ENCODE results near the gene LSAMP.

Gene LSAMP

DNA sequence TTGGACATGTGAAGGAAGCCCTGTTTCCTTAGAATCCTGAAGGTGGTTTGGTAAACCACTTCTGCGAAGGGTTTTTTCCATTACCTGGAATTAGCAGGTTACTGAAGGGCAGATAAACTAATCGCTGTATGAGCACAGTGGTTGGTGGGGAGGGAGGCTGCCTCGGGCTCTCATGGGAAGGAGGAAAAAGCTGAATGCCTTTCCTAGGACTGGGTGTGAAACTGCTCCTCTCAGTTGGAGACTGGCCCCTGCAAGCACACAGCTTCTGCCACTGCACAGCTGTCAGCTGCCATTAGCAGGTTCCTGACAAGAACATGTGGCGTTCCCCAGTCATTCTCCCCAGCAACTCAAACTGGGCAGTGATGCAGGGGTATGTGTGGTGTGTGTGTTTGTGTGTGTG lies 445.7 kb downstream of the LSAMP start:
- DNase-seq, result no peak

DNA sequence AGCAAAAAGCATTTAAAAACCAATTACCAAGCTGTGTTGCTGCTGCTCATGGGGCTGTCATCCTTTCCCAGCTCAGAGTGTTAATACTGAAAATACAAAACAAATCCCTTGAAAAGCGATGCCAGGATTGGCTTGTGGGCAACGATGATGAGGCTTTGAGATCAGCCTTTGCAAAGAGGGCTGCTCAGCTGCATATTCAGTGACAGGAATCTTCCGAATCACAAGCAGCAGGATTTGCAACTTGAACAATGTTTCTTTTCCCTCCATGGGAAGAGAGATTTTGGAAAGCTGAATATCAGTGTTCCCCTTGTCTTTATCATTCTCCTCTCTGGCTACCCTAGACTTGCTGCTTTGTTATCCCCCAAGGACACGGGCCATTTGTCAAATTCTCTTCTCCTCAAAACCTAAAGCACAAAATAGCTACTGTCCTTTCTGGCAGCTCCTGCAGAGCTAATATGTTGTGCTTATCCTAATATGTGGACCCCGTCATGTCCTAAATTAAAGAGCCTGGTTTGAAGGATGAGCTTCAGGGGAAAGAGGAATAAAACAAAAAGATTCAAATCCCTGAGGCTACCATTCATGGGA lies 446.2 kb downstream of the LSAMP start:
- DNase-seq, result no peak

DNA sequence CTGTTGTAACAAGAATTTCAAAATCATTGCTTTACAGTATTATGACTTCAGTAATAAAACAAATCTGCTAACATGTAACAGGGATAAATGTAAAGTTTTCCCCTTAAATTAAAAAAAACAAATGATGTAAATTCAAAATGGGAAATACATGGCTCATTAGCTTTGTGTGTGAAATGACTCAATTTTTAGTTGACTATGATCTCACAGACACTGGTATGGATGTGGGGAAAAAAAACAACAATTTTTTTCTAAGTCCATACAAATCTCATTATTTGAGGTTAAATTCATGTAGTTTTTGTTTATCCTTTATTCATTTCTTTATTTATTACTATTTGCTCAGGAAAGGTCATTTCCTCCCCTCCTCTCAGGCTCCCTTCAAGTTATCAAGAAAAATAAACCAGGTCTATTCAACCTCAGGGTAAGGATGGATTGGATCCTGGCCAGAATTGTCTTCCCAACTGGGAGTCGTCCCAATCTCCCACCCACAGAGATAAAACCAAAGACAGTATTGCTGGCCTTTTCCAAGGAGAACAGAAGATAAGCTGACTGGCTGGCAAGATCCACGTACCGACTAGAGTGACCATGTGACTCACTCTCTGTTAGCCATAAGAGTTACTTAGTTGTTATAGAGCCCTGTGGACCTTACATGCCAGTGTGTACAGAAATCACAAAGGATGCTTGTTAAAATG lies 448.7 kb downstream of the LSAMP start:
- no peak for DNase-seq

DNA sequence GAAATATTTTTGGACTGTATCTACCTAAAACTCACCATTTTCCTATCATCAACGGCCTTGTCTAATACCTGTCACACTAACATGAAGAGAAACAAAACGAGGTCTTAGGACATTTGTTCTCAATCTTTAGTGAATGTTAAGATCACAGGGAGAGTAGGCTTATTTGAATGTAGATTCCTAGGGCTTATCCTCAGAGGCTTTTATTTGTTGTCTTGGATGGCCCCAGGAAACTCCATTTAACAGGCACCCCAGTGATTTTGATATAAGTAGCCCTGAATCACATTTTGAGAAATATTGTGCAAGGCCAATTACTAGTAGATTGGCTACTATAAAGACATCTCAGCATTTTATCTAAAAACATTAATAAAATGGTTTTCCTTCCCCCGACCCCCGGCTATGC lies 454.6 kb downstream of the LSAMP start:
- no peak for DNase-seq

DNA sequence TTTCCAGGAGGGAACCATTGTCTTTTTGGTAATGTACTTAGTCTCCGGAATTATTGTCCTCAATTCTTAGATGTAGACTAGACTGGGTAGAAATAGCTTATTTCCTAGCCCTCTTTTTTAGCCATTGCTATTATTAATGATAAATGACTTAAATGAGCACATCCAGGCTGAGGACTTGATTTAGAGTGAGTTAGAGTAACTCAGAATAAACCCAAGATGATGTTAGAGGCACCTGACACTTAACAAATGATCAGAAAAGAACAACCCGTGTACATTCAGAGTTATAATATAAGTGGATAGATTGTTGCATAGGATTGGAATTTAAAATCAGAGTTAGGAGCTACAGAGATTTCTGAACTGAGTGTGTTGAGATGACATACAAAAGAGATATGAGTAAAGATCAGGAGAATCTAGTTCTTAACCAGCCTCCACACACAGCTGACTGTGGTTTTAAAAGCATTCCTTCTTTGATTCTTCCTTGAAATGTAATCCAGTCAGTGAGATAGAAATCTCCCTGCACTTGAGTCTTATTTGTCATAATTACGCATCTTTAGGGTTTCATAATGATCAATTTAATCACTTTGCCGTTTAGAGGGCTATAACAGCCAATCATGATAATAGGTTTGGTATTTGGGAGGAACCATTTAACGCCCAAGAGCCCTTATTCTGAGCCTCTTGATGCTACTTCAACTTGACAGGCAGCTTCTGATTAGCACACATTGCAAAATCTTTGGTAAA lies 455.4 kb downstream of the LSAMP start:
- DNase-seq, result no peak

DNA sequence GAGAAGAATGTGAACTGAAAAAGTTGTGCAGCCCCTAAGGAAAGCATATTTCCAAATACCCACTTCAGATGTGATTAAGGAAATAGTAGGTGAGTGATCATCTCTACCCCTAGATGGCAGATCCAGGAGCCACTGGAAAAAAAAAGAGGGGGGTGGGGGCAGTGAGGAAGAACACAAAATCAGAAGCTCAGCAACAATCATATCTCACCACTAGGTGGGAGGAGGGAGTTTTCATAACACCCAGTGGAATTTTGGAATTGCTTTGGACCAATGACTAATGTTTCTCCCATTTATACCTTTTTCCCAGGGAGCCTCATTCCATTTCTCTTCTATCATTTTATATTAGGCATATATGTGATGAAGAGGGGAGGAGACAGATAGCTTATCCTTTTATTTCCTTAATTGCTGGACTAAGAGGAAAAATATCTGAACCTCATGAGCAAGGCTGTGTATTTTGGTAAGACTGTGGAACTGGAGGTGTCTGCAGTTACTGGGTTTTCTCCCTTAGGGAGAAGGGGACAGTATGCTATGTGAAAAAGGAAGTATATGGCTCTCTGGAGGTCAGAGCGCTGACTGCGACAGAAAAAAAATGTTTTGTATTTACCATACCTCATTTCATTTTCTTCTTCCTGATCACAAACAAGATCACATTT lies 458.6 kb downstream of the LSAMP start:
- DNase-seq, result no peak

DNA sequence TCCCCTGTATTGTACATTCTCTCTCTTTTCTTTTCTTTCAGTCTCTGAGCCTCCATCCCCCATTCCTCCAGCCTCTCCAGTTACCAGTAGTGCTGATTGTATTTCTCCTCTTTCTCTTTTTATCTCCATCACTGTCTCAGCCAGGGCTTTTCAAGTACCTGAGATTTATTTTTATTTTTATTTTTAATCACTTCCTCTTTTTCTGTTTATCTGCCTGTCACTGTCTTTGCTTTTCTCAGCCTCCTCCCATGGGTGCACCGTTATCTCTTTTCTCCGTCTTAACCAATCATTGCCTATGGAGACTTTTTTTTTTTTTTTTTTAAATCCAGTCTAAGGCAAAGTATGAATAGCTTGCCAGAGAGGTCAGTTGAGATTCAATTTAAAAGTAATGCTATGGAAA lies 462.7 kb downstream of the LSAMP start:
- DNase-seq, result no peak

DNA sequence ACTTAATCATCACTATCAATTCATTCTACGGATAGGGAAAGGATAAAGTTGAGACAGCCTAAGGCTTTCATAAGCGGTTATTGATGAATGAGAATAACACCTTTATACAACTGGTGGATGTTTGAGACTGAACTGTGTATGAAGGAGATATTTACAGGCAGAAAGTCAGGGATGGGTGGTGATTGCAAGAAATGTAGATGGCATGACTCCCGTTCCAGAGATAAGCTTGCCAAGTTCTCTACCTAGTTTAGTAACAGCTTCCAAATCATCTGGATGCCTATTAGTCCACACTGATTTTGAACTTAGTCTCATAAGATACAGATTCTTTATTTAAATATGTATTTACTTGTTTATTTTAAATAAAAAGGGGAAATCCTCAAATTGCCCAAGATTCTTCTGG lies 463.2 kb downstream of the LSAMP start:
- DNase-seq, result no peak

DNA sequence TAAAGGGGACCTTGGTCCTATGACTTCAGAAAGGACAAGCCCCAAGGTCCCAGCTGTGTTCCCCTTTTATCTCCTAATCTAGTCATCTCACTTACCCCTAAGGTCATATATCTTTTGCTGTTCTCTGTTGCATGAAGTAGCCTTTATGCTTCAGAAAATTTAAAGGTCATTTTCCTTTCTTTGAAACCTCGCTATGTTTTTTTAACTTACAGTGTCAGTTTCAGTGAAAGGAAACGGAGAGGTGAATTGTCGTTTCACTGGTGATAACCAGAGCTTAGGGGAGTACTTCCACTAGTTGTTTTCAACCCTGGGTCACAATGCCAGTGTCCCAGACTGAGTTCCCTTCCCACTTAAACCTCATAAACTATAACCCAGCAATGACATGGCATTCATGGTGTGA lies 464.6 kb downstream of the LSAMP start:
- no peak for DNase-seq

DNA sequence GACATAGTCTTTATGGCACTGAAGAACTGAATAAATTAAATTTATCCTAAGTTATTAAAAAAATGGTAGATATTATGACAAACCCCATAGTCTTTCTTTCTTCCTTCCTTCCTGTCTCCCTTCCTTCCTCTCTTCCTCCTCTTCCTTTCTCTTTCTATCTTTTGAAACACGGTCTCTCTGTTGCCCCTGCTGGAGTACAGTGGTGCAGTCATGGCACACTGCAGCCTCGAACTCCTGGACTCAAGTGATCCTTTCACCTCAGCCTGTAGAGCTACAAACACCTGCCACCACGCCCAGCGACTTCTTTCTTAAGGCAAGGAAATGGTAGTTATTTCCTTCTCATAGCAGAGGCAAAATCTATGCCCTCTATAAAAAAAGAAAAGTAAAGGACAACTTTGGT lies 467.4 kb downstream of the LSAMP start:
- DNase-seq, result no peak

DNA sequence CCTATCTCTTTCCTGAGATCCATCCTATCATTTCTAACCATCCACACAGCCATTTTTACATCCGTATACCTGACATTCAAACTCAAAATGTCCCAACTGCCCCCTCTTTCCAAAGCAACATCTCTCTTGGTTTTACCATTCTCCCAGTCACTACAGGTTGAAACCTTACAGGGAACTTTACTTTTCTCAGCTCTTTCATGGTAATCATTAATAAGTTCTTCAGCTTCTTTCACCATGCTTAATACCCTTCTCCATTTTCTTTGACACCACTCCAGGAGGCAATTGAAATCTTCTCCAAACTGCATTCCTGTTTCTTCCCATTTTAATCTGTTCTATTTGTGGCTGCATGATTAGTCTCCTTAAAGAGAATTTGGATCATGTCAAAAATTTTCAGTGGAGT lies 469.5 kb downstream of the LSAMP start:
- no peak for DNase-seq

DNA sequence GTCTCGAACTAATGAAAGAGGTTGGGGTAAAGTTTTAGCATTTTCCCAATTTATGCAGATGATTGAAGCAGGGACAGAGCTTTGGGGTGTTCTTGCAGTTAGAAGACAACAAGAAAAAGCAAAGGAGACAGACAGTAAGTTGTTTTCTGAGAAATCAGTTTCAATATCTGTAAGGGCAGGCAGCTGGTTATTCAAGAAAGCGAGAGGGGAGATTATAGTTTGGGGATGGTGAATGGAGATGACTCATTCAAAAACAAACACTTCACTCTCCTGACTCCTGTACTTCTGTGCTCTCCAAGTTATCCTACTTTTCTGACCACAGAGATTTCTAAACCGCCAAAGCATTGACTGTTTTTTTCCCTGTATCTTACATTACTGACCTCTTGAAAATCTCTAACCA lies 469.9 kb downstream of the LSAMP start:
- no peak for DNase-seq

DNA sequence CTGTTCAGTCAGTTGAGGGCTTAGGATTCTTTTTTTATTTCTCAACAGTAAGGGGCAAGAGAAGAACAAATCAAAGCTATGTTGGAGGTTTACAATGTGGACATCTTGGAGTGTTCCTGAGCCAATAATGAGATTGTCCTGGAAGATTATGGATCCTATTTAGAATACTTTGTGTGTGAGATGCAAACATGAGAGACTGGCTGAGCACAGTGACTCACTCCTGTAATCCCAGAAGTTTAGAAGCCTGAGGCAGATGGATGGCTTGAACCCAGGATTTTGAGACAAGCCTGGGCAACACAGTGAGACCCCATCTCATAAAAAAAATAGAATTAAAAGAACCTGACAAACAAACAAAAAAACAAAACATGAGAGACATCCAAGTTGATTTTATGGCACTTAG lies 470.3 kb downstream of the LSAMP start:
- no peak for DNase-seq

DNA sequence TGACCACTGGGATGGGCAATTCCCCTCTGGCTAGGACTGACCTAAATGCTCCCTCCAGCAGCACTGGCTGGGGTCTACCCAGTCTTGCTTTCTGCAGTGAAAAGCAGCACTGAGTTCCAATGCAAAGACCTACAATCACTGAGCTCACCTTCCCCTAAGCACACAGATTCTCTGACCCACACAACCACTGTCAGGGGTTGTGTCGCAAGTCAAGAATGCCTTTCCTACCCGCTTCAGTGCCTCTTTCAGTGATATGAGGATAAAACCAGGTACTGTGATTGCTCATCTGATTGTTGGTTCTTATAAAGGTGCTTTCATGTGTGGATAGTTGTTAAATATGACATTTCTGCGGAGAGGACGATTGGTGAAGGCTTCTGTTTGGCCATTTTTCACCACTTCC lies 476.4 kb downstream of the LSAMP start:
- DNase-seq, result no peak

DNA sequence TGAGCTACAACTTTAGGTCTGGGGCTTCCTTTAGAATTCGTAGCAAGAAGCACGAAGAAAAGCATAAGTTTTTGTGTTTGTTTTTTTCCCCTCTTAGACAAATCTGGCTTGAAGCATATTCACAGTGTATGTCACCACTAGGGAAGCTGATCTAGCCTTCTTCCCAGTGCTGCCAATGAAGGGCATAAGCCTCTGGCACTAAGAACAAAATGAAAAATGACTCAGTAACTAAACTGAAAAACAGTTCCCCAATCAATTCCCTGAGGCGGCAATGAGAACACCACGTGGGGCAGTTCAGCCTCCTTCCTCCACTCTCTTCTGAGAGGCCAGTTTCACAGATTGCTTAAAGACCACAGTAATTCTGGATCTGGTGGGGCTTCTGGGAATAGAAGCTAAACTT lies 483.9 kb downstream of the LSAMP start:
- no peak for DNase-seq

DNA sequence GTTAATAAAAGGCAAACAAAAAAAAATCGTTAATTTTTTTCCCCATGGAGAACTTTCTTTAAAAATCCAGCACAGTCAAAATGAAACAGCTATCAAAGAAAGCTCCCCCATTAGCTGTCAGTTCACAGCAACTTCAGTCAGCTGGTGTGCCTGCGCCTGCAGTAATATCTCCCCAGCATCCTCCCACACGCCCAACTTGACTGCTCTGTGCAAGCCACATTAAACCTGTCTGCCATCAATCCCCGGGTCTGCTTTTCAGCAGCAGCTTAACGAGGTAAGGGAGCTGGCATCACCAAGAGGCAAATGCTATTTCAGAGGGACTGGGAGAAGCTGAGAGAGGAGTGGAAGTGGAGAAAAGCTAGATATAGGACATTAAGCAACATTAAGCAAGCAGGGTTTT lies 484.5 kb downstream of the LSAMP start:
- no peak for DNase-seq

DNA sequence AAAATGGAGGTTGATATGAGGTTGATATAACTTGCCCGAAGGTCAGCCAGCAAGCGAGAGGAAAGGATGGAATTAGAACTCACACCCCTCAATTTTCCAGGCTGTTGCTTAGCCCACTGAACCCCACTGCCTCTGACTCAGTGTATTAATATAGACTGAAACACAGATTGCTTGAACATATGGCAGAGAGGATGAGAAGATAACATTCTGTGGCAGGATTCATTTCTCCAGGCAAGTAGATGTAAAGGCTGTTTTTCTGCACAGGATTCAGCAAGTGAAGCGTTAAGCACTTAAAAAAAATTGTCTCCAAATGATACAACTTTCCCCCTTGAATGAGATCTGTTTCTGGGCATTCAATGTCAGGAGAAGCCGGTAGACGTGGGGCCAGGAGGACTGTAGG lies 486.8 kb downstream of the LSAMP start:
- no peak for DNase-seq

DNA sequence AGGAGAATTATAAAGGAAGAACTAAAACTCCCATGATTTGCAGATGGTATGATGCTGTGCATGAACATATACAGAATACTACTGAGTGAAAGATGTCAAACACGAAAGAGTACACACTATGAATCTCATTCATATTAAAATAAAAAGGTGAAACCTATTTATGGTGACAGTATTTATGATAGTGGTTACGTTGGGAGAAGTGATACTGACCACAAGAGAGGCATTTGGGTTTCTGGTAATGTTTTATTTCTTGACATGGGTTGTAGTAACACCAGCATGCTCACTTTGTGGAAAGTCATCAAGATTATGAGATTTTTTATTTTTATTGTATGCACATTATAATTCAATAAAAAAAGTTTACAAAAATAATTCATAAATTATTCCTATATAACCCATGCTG lies 498.0 kb downstream of the LSAMP start:
- DNase-seq, result no peak

DNA sequence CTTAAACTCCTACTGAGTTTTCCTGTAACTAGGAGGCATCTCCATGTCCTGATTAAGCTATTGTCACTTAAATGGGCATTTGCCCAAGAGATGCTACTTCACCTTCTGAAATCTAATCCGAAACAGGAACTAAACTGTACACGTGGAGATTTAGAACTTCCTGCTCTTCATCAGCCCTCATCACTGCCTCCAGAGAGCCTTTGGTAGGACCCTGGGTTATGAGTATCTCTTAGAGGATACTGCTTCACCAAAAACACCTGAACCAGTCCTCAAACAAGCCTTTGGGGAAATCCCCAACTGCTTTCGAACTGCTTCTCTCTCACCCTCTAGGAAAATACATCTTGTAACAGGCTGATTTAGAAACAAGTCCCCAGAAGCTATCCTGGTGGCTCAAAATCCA lies 501.7 kb downstream of the LSAMP start:
- DNase-seq, result no peak

DNA sequence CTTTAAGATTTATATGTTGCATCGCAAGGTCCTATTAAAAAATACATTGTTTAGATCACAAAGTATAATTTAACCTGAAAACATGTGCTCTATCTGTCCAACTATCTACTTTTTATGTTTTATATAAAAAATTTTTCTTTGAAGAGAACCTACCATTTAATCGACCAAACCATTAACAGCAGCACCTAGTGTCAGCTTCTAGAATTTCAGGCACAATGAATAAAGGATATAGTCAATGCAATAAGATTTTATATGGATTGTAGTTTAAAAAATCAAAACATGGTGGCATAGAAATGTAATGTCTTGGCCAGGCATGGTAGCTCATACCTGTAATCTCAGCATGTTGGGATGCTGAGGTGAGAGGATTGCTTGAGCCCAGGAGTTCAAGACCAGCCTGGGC lies 508.2 kb downstream of the LSAMP start:
- DNase-seq, result no peak

DNA sequence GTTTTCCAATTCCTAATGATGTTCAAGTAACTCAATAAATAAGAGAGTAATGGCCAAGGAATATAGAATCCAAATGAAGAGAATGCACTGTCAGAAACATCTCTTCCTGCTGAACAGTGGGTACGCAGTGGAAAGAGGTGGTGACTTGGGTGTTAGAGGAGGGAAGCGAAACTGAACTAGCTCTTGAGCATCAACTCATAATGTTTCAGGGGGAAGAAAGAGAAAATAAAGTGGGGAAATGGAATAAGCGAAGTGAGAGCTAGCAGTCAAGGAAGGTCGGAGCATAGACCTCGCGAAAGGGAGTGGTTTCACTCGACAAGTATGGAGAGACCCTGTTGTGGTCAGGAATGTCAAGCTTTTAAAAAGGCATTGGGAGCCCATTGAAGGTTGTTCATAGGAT lies 512.5 kb downstream of the LSAMP start:
- no peak for DNase-seq

DNA sequence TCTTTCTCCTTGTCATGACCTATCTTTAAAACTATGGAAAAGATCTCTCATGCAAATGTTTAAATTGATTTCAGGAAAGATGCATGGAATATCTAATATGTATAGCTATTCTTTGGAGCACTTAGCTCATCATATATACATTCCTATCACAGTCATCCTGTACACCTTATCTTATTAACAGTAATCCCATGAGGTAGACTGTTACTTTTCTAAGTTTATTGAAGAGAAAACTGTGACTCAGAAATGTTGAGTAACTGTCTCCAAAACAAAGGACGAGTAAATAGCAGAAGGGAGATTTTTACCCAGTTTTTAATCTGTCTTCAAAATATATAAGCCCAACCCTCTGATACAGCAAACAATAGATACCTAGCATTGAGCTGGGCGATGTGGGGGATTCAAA lies 513.7 kb downstream of the LSAMP start:
- no peak for DNase-seq

DNA sequence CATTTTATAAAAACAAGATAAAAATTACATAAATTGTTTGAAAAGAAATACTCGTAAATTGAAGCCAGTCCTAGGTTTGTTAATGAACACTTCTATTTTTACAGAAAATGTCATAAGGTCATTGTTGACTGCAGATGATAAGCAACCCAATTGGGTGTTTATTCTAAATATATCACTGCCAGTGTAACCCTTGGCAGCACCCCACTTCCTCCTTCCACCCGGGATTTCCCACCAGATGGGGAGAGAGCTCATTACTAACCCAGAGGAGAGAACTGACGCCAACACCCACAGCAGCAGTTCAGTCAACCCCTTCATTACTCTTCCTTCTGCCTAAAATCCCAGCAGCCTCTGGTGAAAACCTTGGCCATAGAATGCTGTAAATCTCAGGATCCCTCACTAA lies 514.4 kb downstream of the LSAMP start:
- DNase-seq, result no peak

DNA sequence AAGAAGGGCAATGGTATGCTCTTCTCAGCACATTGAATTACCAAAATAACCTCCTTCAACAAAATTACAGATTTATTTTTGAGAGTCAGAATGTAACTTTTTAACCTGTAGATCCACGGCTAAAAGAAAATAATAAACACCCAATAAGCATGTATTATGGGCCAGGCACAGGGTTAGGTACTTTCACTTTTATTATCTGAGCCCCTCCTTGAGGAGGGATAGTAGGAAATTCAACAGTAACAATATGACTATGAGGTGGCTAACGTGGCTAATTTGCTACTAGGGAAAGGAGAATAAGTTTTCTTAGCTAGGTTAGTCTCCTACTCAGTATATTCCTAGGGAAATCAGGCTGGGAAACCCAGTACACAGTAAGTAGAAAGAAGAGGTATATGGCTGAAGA lies 515.1 kb downstream of the LSAMP start:
- no peak for DNase-seq

Data from CD4-positive, alpha-beta T cell treated with Interleukin-10 for 1 hour (primary cell).